Body of pancreas (tissue), 4 donors: ENCODE results near the gene ABCC5. TPM values are rescaled to one million over a fixed set of nuclear protein-coding genes. Genes with fewer than 3 reads are reported as not detected.
"Not testable (repeated sequence)": the region's sequence is repeated elsewhere in the genome, so short reads cannot be mapped to it uniquely, and the experiment has no call there.

Experiments
- ATAC-seq: fragments of 150-250 bp; one replicate; pipeline ENCODE4 v1.9.1; 2016
- DNase-seq, 4 donors: peaks; one replicate each; pipeline ENCODE4 v3.0.0-alpha.2; 2019
- H3K27ac ChIP-seq, 4 donors: fragments of 200-600 bp; sonication (generic); 1 replicate in 3 of 4; 2 replicates in 1 of 4; pipeline versions ENCODE4 v1.5.1 to v1.6.1; 2016 to 2019; ENCODE audit warnings: mild to moderate bottlenecking in 1 of 4, mixed read lengths in 1 of 4, moderate library complexity in 1 of 4
- H3K27me3 ChIP-seq, 2 donors: fragments of 200-600 bp; sonication (generic); one replicate each; pipeline ENCODE4 v1.6.0; 2016; ENCODE audit warnings: mild to moderate bottlenecking in 1 of 2
- H3K36me3 ChIP-seq, 2 donors: fragments of 200-600 bp; sonication (generic); replicated peaks in 1 of 2; 2 replicates each; pipeline ENCODE4 v1.5.1; 2016; ENCODE audit warnings: low read depth in 2 of 2; ENCODE audit not compliant: insufficient read depth in 1 of 2
- H3K4me1 ChIP-seq: fragments of 200-600 bp; sonication (generic); one replicate; pipeline ENCODE4 v1.6.0; 2016
- H3K4me3 ChIP-seq, 2 donors: fragments of 200-600 bp; sonication (generic); 1 replicate in 1 of 2; 2 replicates in 1 of 2; pipeline ENCODE4 v1.5.1; 2016 to 2019
- H3K9me3 ChIP-seq, 3 donors: fragments of 200-600 bp; sonication (generic); 1 replicate in 2 of 3; 2 replicates in 1 of 3; pipeline ENCODE4 v1.5.1; 2016
- POLR2A ChIP-seq, 3 donors: fragments of 450-650 bp; IDR thresholded peaks; one replicate each; pipeline ENCODE4 v1.6.1; 2016; ENCODE audit warnings: antibody characterized with exemption in 3 of 3, mild to moderate bottlenecking in 2 of 3
- WGBS, 2 donors: methylation state at CpG; one replicate each; pipeline ENCODE4 v1.1.5; 2017; 5-methylcytosine and 5-hydroxymethylcytosine counted together
- intact Hi-C: fragments of 100-400 bp; cut with DNase I; formaldehyde crosslinking; loops from one replicate; pipeline ENCODE4 v1.15.1; 2023
- total RNA-seq, 2 donors: library from RNA; depleted of rRNA; stranded (reverse); fragments of >200 nt; gene quantifications; one replicate each; pipeline ENCODE4 v1.1.0, GENCODE V29; 2016
- TF ChIP-seq, protein P1 (sequence below), 7 experiments: fragments of 450-650 bp in 4 of 7; fragments of 200-600 bp in 3 of 7; sonication (generic) in 3 of 7; IDR thresholded peaks; one replicate each; pipeline ENCODE4 v1.5.1; 2016 to 2019; ENCODE audit warnings: antibody characterized with exemption in 7 of 7

ABCC5 gene
- total RNA-seq, 2 donors from 2014 or later, result 17.1 to 20.1 TPM

DNA sequence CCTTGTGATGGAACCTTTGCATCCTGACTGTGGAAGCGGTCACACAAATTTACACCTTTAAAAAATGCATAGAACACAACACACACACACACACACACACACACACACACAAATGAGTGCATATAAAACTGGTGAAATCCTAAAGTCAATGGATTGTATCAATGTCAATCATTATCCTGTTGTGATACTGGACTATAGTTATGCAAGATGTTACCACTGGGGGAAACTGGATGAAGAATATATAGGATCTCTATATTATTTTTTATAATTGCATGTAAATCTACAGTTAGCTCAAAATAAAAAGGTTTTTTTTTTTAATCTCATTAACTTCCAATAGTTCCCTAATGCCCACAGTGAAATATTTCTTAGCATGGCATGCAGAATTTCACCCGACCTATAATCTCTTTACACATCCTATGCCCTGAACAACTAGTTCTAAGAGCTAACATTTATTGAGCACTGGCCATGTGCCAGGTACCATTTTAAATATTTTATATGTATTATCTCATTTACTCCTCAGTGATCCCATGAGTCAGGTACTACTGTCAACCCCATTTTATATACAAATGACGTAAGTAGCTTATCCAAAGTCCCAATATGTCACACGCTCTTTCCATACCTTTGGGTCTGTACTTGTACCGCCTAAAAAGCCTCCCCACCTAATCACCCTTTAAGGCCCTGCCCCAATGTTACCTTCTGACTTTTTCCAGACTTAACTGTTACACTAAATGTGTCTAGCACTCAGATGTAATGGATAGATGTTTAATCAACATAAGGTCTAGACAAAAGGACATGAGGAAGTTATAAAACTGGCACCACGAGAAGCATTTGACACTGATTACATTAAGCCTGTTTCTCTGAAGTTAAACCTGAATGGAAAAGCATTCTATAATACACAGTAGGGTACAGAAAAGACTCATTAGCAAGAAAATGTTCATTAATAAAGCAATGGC, 5.5 kb downstream of the ABCC5 start:
- Histone ChIP-seq H3K4me3 (no peak overlapping the region), H3K4me1 (peaks cover 6% of the 10 kb centered on the region), H3K27ac (no peak overlapping the region), H3K9me3 (no peaks in the 10 kb centered on the region), H3K36me3 (no peaks in the 10 kb centered on the region), H3K27me3 (no peaks in the 10 kb centered on the region)
- 76 to 80% methylated on average over 6 of the region's 6 CpGs for WGBS, 2 donors
- DNase-seq (no peak), ATAC-seq (no peak)
- intact Hi-C loops, result no loop called here
- TF ChIP-seq, protein P1, sequence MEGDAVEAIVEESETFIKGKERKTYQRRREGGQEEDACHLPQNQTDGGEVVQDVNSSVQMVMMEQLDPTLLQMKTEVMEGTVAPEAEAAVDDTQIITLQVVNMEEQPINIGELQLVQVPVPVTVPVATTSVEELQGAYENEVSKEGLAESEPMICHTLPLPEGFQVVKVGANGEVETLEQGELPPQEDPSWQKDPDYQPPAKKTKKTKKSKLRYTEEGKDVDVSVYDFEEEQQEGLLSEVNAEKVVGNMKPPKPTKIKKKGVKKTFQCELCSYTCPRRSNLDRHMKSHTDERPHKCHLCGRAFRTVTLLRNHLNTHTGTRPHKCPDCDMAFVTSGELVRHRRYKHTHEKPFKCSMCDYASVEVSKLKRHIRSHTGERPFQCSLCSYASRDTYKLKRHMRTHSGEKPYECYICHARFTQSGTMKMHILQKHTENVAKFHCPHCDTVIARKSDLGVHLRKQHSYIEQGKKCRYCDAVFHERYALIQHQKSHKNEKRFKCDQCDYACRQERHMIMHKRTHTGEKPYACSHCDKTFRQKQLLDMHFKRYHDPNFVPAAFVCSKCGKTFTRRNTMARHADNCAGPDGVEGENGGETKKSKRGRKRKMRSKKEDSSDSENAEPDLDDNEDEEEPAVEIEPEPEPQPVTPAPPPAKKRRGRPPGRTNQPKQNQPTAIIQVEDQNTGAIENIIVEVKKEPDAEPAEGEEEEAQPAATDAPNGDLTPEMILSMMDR (IDR thresholded peaks at IDR 0.05), result no peak
- TF ChIP-seq POLR2A (IDR thresholded peaks at IDR 0.05), result no peak

DNA sequence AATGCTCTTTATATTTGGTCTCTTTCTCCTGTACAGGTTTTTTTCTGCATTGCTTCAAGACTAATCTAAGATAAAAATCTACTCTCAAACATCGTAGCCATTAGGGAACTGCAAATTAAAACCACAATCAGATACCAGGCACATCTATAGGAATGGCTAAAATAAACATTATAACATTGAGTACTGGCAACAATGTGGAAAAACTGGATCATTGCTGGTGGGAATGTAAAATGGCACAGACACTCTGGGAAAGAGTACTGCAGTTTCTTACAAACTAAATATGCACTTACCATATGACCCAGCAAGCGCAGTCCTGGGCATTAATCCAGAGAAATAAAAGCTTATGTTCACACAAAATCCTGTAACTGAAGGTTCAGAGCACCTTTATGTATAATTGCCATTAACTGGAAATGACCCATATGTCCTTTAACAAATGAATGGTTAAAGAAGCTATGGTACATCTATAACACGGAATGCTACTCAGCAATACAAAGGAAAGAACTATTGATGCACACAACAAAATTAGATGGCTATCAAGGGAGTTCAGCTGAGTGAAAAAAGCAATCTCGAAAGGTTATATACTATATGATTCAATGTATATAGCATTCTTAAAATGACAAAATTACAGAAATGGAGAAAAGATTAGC, 6.3 kb downstream of the ABCC5 start:
- Histone ChIP-seq H3K27me3 (no peaks in the 10 kb centered on the region), H3K9me3 (no peaks in the 10 kb centered on the region), H3K27ac (no peak overlapping the region), H3K36me3 (no peaks in the 10 kb centered on the region), H3K4me1 (peaks cover under 1% of the 10 kb centered on the region), H3K4me3 (no peak overlapping the region)
- no peak for ATAC-seq
- no peak for DNase-seq
- TF ChIP-seq, protein P1 (IDR thresholded peaks at IDR 0.05), result no peak
- TF ChIP-seq POLR2A (IDR thresholded peaks at IDR 0.05), result no peak
- WGBS, 2 donors, result 46 to 72% methylated on average over 4 of the region's 4 CpGs
- intact Hi-C loops, result no loop called here

DNA sequence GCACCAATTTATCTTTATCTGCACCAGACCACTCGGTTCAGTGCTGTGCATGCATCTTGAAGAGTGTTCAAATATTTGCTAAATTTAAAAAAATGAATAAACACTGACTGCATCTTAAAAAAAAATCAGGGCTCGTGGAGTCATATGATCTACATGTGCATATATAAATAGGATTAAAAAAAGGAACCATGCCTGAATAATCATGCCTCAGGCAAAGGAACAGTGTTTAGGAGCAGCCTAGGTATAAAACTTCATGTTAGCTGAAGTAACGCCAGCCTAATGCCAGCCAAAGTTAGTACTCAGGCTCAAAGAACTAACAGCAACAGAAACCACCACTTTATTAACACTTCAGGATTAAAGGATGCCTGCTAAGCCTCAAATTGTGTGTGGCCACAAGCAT, 9.5 kb downstream of the ABCC5 start:
- intact Hi-C loops, result no loop called here
- DNase-seq (no peak), ATAC-seq (no peak)
- no peaks in the 10 kb centered on the region for H3K36me3 ChIP-seq
- WGBS, 2 donors, result 51 to 53% methylated on average over 3 of the region's 3 CpGs
- H3K27ac ChIP-seq, result no peak overlapping the region
- H3K4me1 ChIP-seq, result peaks cover 8% of the 10 kb centered on the region
- no peaks in the 10 kb centered on the region for H3K9me3 ChIP-seq
- H3K27me3 ChIP-seq, result no peaks in the 10 kb centered on the region
- no peak overlapping the region for H3K4me3 ChIP-seq
- TF ChIP-seq, protein P1 (IDR thresholded peaks at IDR 0.05), result no peak
- no peak for TF ChIP-seq POLR2A (IDR thresholded peaks at IDR 0.05)

DNA sequence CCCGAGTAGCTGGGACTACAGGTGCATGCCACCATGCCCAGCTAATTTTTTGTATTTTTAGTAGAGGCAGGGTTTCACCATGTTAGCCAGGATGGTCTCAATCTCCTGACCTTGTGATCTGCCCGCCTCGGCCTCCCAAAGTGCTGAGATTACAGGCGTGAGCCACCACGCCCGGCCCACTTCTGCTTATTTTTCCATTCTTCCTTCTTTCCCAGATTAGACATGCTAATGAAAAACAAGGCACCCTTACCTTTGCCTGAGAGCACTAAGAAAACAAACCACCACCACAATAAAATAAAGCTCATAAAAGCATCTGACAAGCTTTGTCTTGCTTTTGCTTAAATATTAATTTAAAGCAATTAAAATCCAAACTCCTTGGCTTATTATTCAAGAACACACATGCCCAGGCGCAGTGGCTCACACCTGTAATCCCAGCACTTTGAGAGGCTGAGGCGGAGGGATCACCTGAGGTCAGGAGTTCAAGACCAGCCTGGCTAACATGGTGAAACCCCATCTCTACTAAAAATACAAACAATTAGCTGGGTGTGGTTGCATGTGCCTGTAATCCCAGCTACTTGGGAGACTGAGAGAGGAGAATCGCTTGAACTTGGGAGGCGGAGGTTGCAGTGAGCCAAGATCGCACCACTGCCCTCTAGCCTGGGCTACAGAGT, 10.4 kb downstream of the ABCC5 start:
- 81 to 91% methylated on average over 11 of the region's 11 CpGs for WGBS, 2 donors
- peak overlapping the region in 1 of 4 donors; percentile 6 for H3K27ac ChIP-seq
- H3K9me3 ChIP-seq, ATAC-seq, H3K4me1 ChIP-seq, H3K4me3 ChIP-seq, intact Hi-C loops, H3K36me3 ChIP-seq, H3K27me3 ChIP-seq, DNase-seq: not testable (repeated sequence)

DNA sequence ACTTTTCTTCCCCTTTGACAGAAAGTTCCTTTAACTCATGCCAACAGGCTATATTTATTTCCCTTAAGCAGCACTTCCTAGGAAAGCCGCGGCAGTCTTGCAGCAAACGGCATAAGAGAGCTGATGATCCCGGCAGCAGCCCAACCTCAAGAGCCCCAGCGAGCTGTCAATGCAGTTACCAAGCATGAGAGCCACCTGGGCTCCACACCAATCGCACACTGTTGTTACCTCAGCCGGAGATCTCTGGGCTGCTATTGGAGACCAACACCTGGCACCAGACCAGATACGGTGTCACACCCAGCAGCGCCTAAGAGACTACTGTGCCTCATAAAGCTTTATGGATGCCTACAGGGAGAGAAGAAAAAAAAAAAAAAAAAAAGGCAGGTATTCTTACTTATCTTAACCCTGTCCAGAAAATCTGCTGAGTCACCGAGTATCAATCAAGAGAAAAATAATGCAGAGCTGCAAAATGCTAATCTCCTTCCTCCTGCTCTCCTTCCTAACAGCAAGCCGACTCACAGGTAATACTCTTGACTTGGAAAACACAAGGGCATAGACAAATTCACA, 11.7 kb downstream of the ABCC5 start:
- Histone ChIP-seq H3K9me3 (no peaks in the 10 kb centered on the region), H3K27ac (peak overlapping the region in 2 of 4 donors; percentile 38 to 62), H3K36me3 (no peaks in the 10 kb centered on the region), H3K4me3 (no peak overlapping the region), H3K4me1 (peaks cover 8% of the 10 kb centered on the region), H3K27me3 (no peaks in the 10 kb centered on the region)
- TF ChIP-seq POLR2A (IDR thresholded peaks at IDR 0.05), result peak in 1 of 3 donors; percentile 27
- TF ChIP-seq, protein P1 (IDR thresholded peaks at IDR 0.05), result no peak
- DNase-seq, result peak; percentile 76 to 87 (median 82)
- WGBS, 2 donors, result 1 to 6% methylated on average over 8 to 11 of the region's 11 CpGs
- intact Hi-C loops, result no loop called here
- ATAC-seq, result peak; percentile 95
